ENCODE results near the gene PPARG. TPM values are rescaled to one million over a fixed set of nuclear protein-coding genes. Genes with fewer than 3 reads are reported as not detected.

The PPARG gene
- total RNA-seq, 1 donor from 2014 or later = 10.1 TPM

GRCh38 chr3:12479919-12480427 lies 191.1 kb downstream of the PPARG start:
- Mint-ChIP-seq H3K4me1 (peaks cover 36% of the 10 kb centered on the region), H3K27me3 (ENCODE audit: low read depth) (no peaks in the 10 kb centered on the region), H3K36me3 (no peaks in the 10 kb centered on the region), H3K27ac (no peak overlapping the region), H3K4me3 (no peak overlapping the region), H3K9me3 (no peaks in the 10 kb centered on the region)
- no peak for DNase-seq (ENCODE audit: low spot score in 2 of 2, unreplicated experiment in 2 of 2)
- TF ChIP-seq, protein P1, sequence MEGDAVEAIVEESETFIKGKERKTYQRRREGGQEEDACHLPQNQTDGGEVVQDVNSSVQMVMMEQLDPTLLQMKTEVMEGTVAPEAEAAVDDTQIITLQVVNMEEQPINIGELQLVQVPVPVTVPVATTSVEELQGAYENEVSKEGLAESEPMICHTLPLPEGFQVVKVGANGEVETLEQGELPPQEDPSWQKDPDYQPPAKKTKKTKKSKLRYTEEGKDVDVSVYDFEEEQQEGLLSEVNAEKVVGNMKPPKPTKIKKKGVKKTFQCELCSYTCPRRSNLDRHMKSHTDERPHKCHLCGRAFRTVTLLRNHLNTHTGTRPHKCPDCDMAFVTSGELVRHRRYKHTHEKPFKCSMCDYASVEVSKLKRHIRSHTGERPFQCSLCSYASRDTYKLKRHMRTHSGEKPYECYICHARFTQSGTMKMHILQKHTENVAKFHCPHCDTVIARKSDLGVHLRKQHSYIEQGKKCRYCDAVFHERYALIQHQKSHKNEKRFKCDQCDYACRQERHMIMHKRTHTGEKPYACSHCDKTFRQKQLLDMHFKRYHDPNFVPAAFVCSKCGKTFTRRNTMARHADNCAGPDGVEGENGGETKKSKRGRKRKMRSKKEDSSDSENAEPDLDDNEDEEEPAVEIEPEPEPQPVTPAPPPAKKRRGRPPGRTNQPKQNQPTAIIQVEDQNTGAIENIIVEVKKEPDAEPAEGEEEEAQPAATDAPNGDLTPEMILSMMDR (IDR thresholded peaks at IDR 0.05; ENCODE audit: unreplicated experiment) = peak; percentile 87

- DNase-seq (ENCODE audit: low spot score in 2 of 2, unreplicated experiment in 2 of 2) = no peak
- H3K36me3 Mint-ChIP-seq = no peaks in the 10 kb centered on the region
- no peaks in the 10 kb centered on the region for H3K27me3 Mint-ChIP-seq (ENCODE audit: low read depth)
- H3K4me1 Mint-ChIP-seq = peaks cover 35% of the 10 kb centered on the region
- peak overlapping the region; percentile 98 for H3K27ac Mint-ChIP-seq
- no peaks in the 10 kb centered on the region for H3K9me3 Mint-ChIP-seq
- peak overlapping the region; percentile 98 for H3K4me3 Mint-ChIP-seq
- TF ChIP-seq, protein P1 (IDR thresholded peaks at IDR 0.05; ENCODE audit: unreplicated experiment) = no peak
Measured at GRCh38 chr3:12483410-12483809, 194.5 kb downstream of the PPARG start.

DNA sequence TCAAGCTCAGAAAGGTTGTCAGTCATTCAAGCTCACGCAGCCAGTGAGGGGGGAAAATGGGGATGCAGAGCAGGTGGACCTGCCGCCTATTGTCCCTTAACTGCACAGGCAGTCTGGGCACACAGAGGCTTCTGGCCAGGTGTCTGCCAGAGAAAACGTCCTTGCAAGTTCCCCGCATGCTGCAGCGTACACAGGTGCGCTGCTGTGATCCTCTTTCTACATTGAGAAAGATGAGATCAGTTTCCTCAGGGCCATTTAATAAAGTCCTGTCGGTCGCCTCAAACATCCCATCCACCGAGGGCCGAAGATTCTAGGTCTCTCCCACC lies 195.0 kb downstream of the PPARG start:
- no peak for DNase-seq (ENCODE audit: low spot score in 2 of 2, unreplicated experiment in 2 of 2)
- Mint-ChIP-seq H3K27me3 (ENCODE audit: low read depth) (no peaks in the 10 kb centered on the region), H3K4me3 (peak overlapping the region; percentile 98), H3K4me1 (peaks cover 35% of the 10 kb centered on the region), H3K9me3 (no peaks in the 10 kb centered on the region), H3K36me3 (no peaks in the 10 kb centered on the region), H3K27ac (peak overlapping the region; percentile 98)
- TF ChIP-seq, protein P1 (IDR thresholded peaks at IDR 0.05; ENCODE audit: unreplicated experiment) = no peak

Other genes with a start within 250 kb of the PPARG start
- gene TIMP4, start 130.2 kb upstream of the PPARG start, total RNA-seq = 0.16 to 0.45 TPM (median 0.18 TPM) in 3 replicates
- gene TSEN2, start 195.4 kb downstream of the PPARG start, total RNA-seq = 29.0 to 34.0 TPM (median 30.8 TPM) in 3 replicates

All from mesothelial cell of epicardium (in vitro differentiated cells).